Nucleus accumbens (tissue), 56 donors: ENCODE measurements around the gene SLC4A2.

ENCODE experiments used
- DNase-seq, 56 donors: peaks; one replicate each; lab custom pipeline; 2025; lab: John Stamatoyannopoulos, UW

The SLC4A2 gene

GRCh38 chr7:151088019-151088855 lies 28.8 kb downstream of the SLC4A2 start:
- DNase-seq = peak in 1 of 56 donors; percentile 9

GRCh38 chr7:151088856-151089699 lies 29.7 kb downstream of the SLC4A2 start:
- DNase-seq = peak in 25 of 56 donors; percentile 8 to 48 (median 20)

- no peak for DNase-seq
Observed at GRCh38 chr7:151089893-151090730, 30.7 kb downstream of the SLC4A2 start.

- DNase-seq = no peak
Observed at GRCh38 chr7:151091003-151091402, 31.6 kb downstream of the SLC4A2 start.

GRCh38 chr7:151091431-151091830 lies 32.0 kb downstream of the SLC4A2 start:
- DNase-seq = no peak

GRCh38 chr7:151091988-151092387 lies 32.6 kb downstream of the SLC4A2 start:
- no peak for DNase-seq

- no peak for DNase-seq
Observed at GRCh38 chr7:151093748-151094147, 34.4 kb downstream of the SLC4A2 start.

- DNase-seq = no peak
Observed at GRCh38 chr7:151094675-151095074, 35.3 kb downstream of the SLC4A2 start.

- DNase-seq = no peak
Observed at GRCh38 chr7:151095123-151095797, 35.9 kb downstream of the SLC4A2 start.

- DNase-seq = no peak
Observed at GRCh38 chr7:151095828-151096475, 36.6 kb downstream of the SLC4A2 start.

GRCh38 chr7:151099486-151100211 lies 40.3 kb downstream of the SLC4A2 start:
- no peak for DNase-seq

GRCh38 chr7:151100921-151101320 lies 41.5 kb downstream of the SLC4A2 start:
- DNase-seq = no peak

- no peak for DNase-seq
Observed at GRCh38 chr7:151101621-151102396, 42.4 kb downstream of the SLC4A2 start.

- DNase-seq = no peak
Observed at GRCh38 chr7:151102991-151103390, 43.6 kb downstream of the SLC4A2 start.

- DNase-seq = no peak
Observed at GRCh38 chr7:151103973-151104372, 44.6 kb downstream of the SLC4A2 start.

GRCh38 chr7:151104411-151105235 lies 45.2 kb downstream of the SLC4A2 start:
- no peak for DNase-seq

GRCh38 chr7:151107882-151108281 lies 48.5 kb downstream of the SLC4A2 start:
- no peak for DNase-seq
